ENCODE measurements around the gene RAMACL. TPM values are rescaled to one million over a fixed set of nuclear protein-coding genes. Genes with fewer than 3 reads are reported as not detected.

RAMACL gene
- total and polyA plus RNA-seq, 2 donors (not counting 1 experiment from before 2014, with no cell fraction given): 2.7 TPM; not detected in 1

- Histone ChIP-seq H3K79me2 (ENCODE audit: control insufficient read depth, insufficient read depth, low read length) (no peaks in the 10 kb centered on the region), H3K36me3 (replicated peaks in 1 of 2; ENCODE audit: control extremely low read depth in 1 of 2, control insufficient read depth in 1 of 2, extremely low read depth in 1 of 2, insufficient read depth in 2 of 2, low read length in 1 of 2) (no peaks in the 10 kb centered on the region), H3K4me2 (replicated peaks; ENCODE audit: low read depth, low read length, poor library complexity, severe bottlenecking) (peak overlapping the region; percentile 73), H3K4me3 (ENCODE audit: control extremely low read depth in 1 of 5, extremely low read depth in 1 of 5, insufficient read depth in 1 of 5, low read depth in 2 of 5, low read length in 4 of 5) (peak overlapping the region in 1 of 5 experiments; percentile 34), H3K27ac (ENCODE audit: low read length in 2 of 2) (peak overlapping the region; percentile 48 to 60), H2AFZ (ENCODE audit: insufficient read depth, low read depth, low read length, poor library complexity, severe bottlenecking) (peak overlapping the region; percentile 30), H3K9me3 (ENCODE audit: control extremely low read depth in 1 of 3, control insufficient read depth in 2 of 3, insufficient read depth in 1 of 3, low read length in 2 of 3) (peaks cover 0 to 3% (median 0%) of the 10 kb centered on the region in 3 donors), H3K9ac (ENCODE audit: low read length) (peak overlapping the region; percentile 40), H4K20me1 (ENCODE audit: control insufficient read depth, insufficient read depth, low read length, poor library complexity, severe bottlenecking) (no peaks in the 10 kb centered on the region), H3K4me1 (ENCODE audit: control insufficient read depth in 2 of 2, insufficient read depth in 2 of 2, low read length in 2 of 2) (peaks cover 38 to 46% of the 10 kb centered on the region in 2 donors), H3K27me3 (replicated peaks in 1 of 4; ENCODE audit: control extremely low read depth in 1 of 4, control insufficient read depth in 3 of 4, insufficient read depth in 4 of 4, low read length in 3 of 4) (no peaks in the 10 kb centered on the region)
- H3K27ac Mint-ChIP-seq: peak overlapping the region; percentile 90
- ChIA-PET CTCF (interaction anchor here (1.2 to 1.9 kb wide), 5 partner anchors 37 to 401 kb away, joined by 3 to 10 read pairs (median 4); partner anchors contain the start of gene RPS6KA2), POLR2A (interaction anchor here (1.0 to 1.2 kb wide), 2 partner anchors 37 to 38 kb away, joined by 4 to 7 read pairs; partner anchors contain the start of gene RPS6KA2)
- H3K4me3 Mint-ChIP-seq: peak overlapping the region; percentile 73
- DNase-seq (peak; percentile 23), ATAC-seq (ENCODE audit: low read depth) (no peak)
- 25% methylated on average over 2 of the region's 4 CpGs for WGBS (ENCODE audit: insufficient coverage)
- H3K9me3 Mint-ChIP-seq (ENCODE audit: insufficient read depth): no peaks in the 10 kb centered on the region
- intact Hi-C loops (cut with micrococcal nuclease): no loop called here
- H3K27me3 Mint-ChIP-seq: no peaks in the 10 kb centered on the region
- TF ChIP-seq EZH2 (IDR thresholded peaks at IDR 0.05; ENCODE audit: borderline replicate concordance, insufficient read depth, low read depth, low read length, poor library complexity, severe bottlenecking) (no peak), CTCF (IDR thresholded peaks at IDR 0.05) (no peak)
- peaks cover 43% of the 10 kb centered on the region for H3K4me1 Mint-ChIP-seq
Observed at GRCh38 chr6:166589337-166589731, 2.9 kb upstream of the RAMACL start.

GRCh38 chr6:166588691-166589336 is 2.3 kb upstream of the RAMACL start:
- Histone ChIP-seq H2AFZ (ENCODE audit: insufficient read depth, low read depth, low read length, poor library complexity, severe bottlenecking) (peak overlapping the region; percentile 35), H4K20me1 (ENCODE audit: control insufficient read depth, insufficient read depth, low read length, poor library complexity, severe bottlenecking) (no peaks in the 10 kb centered on the region), H3K4me3 (ENCODE audit: control extremely low read depth in 1 of 5, extremely low read depth in 1 of 5, insufficient read depth in 1 of 5, low read depth in 2 of 5, low read length in 4 of 5) (peak overlapping the region in 2 of 5 experiments; percentile 17 to 34), H3K27ac (ENCODE audit: low read length in 2 of 2) (peak overlapping the region; percentile 48 to 60), H3K36me3 (replicated peaks in 1 of 2; ENCODE audit: control extremely low read depth in 1 of 2, control insufficient read depth in 1 of 2, extremely low read depth in 1 of 2, insufficient read depth in 2 of 2, low read length in 1 of 2) (no peaks in the 10 kb centered on the region), H3K27me3 (replicated peaks in 1 of 4; ENCODE audit: control extremely low read depth in 1 of 4, control insufficient read depth in 3 of 4, insufficient read depth in 4 of 4, low read length in 3 of 4) (no peaks in the 10 kb centered on the region), H3K9me3 (ENCODE audit: control extremely low read depth in 1 of 3, control insufficient read depth in 2 of 3, insufficient read depth in 1 of 3, low read length in 2 of 3) (peaks cover 0 to 3% (median 0%) of the 10 kb centered on the region in 3 donors), H3K4me1 (ENCODE audit: control insufficient read depth in 2 of 2, insufficient read depth in 2 of 2, low read length in 2 of 2) (peaks cover 38 to 46% of the 10 kb centered on the region in 2 donors), H3K4me2 (replicated peaks; ENCODE audit: low read depth, low read length, poor library complexity, severe bottlenecking) (peak overlapping the region; percentile 73), H3K9ac (ENCODE audit: low read length) (peak overlapping the region; percentile 40), H3K79me2 (ENCODE audit: control insufficient read depth, insufficient read depth, low read length) (no peaks in the 10 kb centered on the region)
- POLR2A ChIA-PET: interaction anchor here (0.6 to 1.9 kb wide), 5 partner anchors 38 to 156 kb away, joined by 3 to 7 read pairs (median 5); partner anchors contain the start of gene RPS6KA2
- peak; percentile 35 for ATAC-seq (ENCODE audit: low read depth)
- peak overlapping the region; percentile 73 for H3K4me3 Mint-ChIP-seq
- intact Hi-C loops (cut with micrococcal nuclease): loop anchor here (1.0 kb wide), 1 partner anchor 38 kb away; the partner anchor contains the start of gene RPS6KA2
- peak overlapping the region; percentile 90 for H3K27ac Mint-ChIP-seq
- no peaks in the 10 kb centered on the region for H3K27me3 Mint-ChIP-seq
- peaks cover 43% of the 10 kb centered on the region for H3K4me1 Mint-ChIP-seq
- CTCF ChIA-PET: interaction anchor here (1.2 to 1.9 kb wide), 6 partner anchors 38 to 401 kb away, joined by 3 to 10 read pairs (median 4); partner anchors contain the start of gene RPS6KA2
- 16% methylated on average over 9 of the region's 11 CpGs for WGBS (ENCODE audit: insufficient coverage)
- peak; percentile 33 for DNase-seq
- no peaks in the 10 kb centered on the region for H3K9me3 Mint-ChIP-seq (ENCODE audit: insufficient read depth)
- no peak for TF ChIP-seq EZH2 (IDR thresholded peaks at IDR 0.05; ENCODE audit: borderline replicate concordance, insufficient read depth, low read depth, low read length, poor library complexity, severe bottlenecking)
- no peak for TF ChIP-seq CTCF (IDR thresholded peaks at IDR 0.05)
